H1 (cell line): Measurements from ENCODE around the gene KRT7. TPM values are rescaled to one million over a fixed set of nuclear protein-coding genes. Genes with fewer than 3 reads are reported as not detected.
A peak's percentile ranks its signal among the peaks of the same experiment; 100 is the strongest.

Experiments used
- CTCF ChIA-PET: fragments of 300-600 bp; sonication (Branson Sonifier 250); formaldehyde crosslinking; loops from one replicate; lab custom pipeline; 2021; ENCODE audit not compliant: partially characterized antibody; lab: Charles Lee
- POLR2A ChIA-PET: fragments of 300-600 bp; sonication (Branson Sonifier 250); formaldehyde crosslinking; loops from one replicate; lab custom pipeline; 2021; ENCODE audit warnings: inconsistent platforms; ENCODE audit not compliant: partially characterized antibody; lab: Charles Lee
- DNase-seq, 2 experiments: peaks; one replicate each; pipeline versions ENCODE4 v3.0.0 to v3.0.0-alpha.2; 2010 to 2022; ENCODE audit warnings: low spot score in 2 of 2, low read depth in 1 of 2, mixed read lengths in 1 of 2
- FAIRE-seq: peaks from 2 replicates; lab custom pipeline; 2011; peaks lifted over from hg19 to GRCh38; lab: Jason Lieb, UNC
- H2AFZ ChIP-seq: 2 replicates; pipeline ENCODE4 v1.8.1; 2012; ENCODE audit warnings: low read length, inconsistent platforms
- H2AK5ac ChIP-seq: 2 replicates; pipeline ENCODE4 v1.6.1; 2013; ENCODE audit warnings: low read depth, low read length
- H2BK120ac ChIP-seq: replicated peaks from 2 replicates; pipeline ENCODE3; 2013; ENCODE audit warnings: low read depth, low read length, inconsistent platforms
- H2BK12ac ChIP-seq: 2 replicates; pipeline ENCODE4 v1.6.1; 2013; ENCODE audit warnings: low read depth, low read length
- H2BK15ac ChIP-seq: 2 replicates; pipeline ENCODE4 v1.6.1; 2013; ENCODE audit warnings: low read length
- H2BK20ac ChIP-seq: 2 replicates; pipeline ENCODE4 v1.6.1; 2013; ENCODE audit warnings: low read length
- H2BK5ac ChIP-seq: 2 replicates; pipeline ENCODE4 v1.6.1; 2013; ENCODE audit warnings: low read depth, low read length
- H3K14ac ChIP-seq: 2 replicates; pipeline ENCODE4 v1.6.1; 2013; ENCODE audit warnings: inconsistent platforms; ENCODE audit not compliant: insufficient read length
- H3K18ac ChIP-seq: 2 replicates; pipeline ENCODE4 v1.6.1; 2013; ENCODE audit warnings: low read length; ENCODE audit errors: extremely low read depth
- H3K23ac ChIP-seq: 2 replicates; pipeline ENCODE4 v1.6.1; 2013; ENCODE audit warnings: inconsistent platforms; ENCODE audit not compliant: insufficient read length
- H3K23me2 ChIP-seq: 2 replicates; pipeline ENCODE4 v1.6.1; 2013; ENCODE audit warnings: low read depth, low read length
- H3K27ac ChIP-seq: 2 replicates; pipeline ENCODE4 v1.6.1; 2011; ENCODE audit warnings: low read depth, low read length, inconsistent platforms
- H3K27me3 ChIP-seq, 4 experiments: replicated peaks in 1 of 4; 1 replicate in 1 of 4; 2 replicates in 3 of 4; pipeline versions ENCODE4 v1.6.1 to v1.8.1; 2011 to 2013; ENCODE audit warnings: low read length in 3 of 4, mild to moderate bottlenecking in 3 of 4, inconsistent platforms in 2 of 4, mixed read lengths in 2 of 4, moderate library complexity in 1 of 4; ENCODE audit not compliant: control insufficient read depth in 3 of 4, insufficient read depth in 3 of 4; ENCODE audit errors: extremely low read depth in 1 of 4
- H3K36me3 ChIP-seq, 4 experiments: 2 replicates each; pipeline versions ENCODE4 v1.6.1 to v1.8.1; 2011 to 2013; ENCODE audit warnings: mild to moderate bottlenecking in 4 of 4, low read length in 3 of 4, moderate library complexity in 2 of 4, control low read depth in 1 of 4, inconsistent platforms in 1 of 4; ENCODE audit not compliant: insufficient read depth in 4 of 4, control insufficient read depth in 2 of 4
- H3K4ac ChIP-seq: replicated peaks from 2 replicates; pipeline ENCODE3; 2013; ENCODE audit warnings: low read length, low read depth, mixed read lengths, inconsistent platforms; ENCODE audit not compliant: insufficient read length
- H3K4me1 ChIP-seq, 4 experiments: replicated peaks in 1 of 4; 1 replicate in 1 of 4; 2 replicates in 3 of 4; pipeline versions ENCODE4 v1.6.1 to v1.8.1; 2011 to 2013; ENCODE audit warnings: low read length in 3 of 4, inconsistent platforms in 2 of 4, mixed read lengths in 1 of 4; ENCODE audit not compliant: insufficient read depth in 4 of 4, control insufficient read depth in 3 of 4
- H3K4me2 ChIP-seq, 2 experiments: 2 replicates each; pipeline versions ENCODE4 v1.6.1 to v1.8.1; 2011 to 2013; ENCODE audit warnings: low read depth in 2 of 2, low read length in 2 of 2, control low read depth in 1 of 2, inconsistent platforms in 1 of 2, mild to moderate bottlenecking in 1 of 2; ENCODE audit not compliant: insufficient read depth in 1 of 2
- H3K4me3 ChIP-seq, 4 experiments: fragments of 200-600, 300-600 bp in 1 of 4; sonication (generic), shearing (Covaris generic), sonication (Bioruptor Twin) in 1 of 4; 2 replicates each; pipeline versions ENCODE4 v1.5.1 to v1.8.1; 2011 to 2016; ENCODE audit warnings: low read length in 4 of 4, low read depth in 3 of 4, control low read depth in 2 of 4, inconsistent platforms in 2 of 4, mild to moderate bottlenecking in 2 of 4, mixed read lengths in 1 of 4, moderate library complexity in 1 of 4; ENCODE audit not compliant: insufficient read depth in 2 of 4; ENCODE audit errors: extremely low read depth in 1 of 4
- H3K56ac ChIP-seq: replicated peaks from 2 replicates; pipeline ENCODE3; 2013; ENCODE audit warnings: low read depth, mild to moderate bottlenecking, mixed read lengths, low read length, inconsistent platforms; ENCODE audit not compliant: insufficient read length
- H3K79me1 ChIP-seq: 2 replicates; pipeline ENCODE4 v1.6.1; 2013; ENCODE audit warnings: low read depth, low read length, control low read depth
- H3K79me2 ChIP-seq, 2 experiments: 2 replicates each; pipeline versions ENCODE4 v1.6.1 to v1.8.1; 2012 to 2013; ENCODE audit warnings: low read length in 2 of 2, mild to moderate bottlenecking in 2 of 2, inconsistent platforms in 1 of 2; ENCODE audit not compliant: insufficient read depth in 2 of 2, control insufficient read depth in 1 of 2
- H3K9ac ChIP-seq, 4 experiments: replicated peaks in 1 of 4; 1 replicate in 1 of 4; 2 replicates in 3 of 4; pipeline versions ENCODE4 v1.6.1 to v1.8.1; 2011 to 2013; ENCODE audit warnings: low read depth in 3 of 4, low read length in 3 of 4, control low read depth in 2 of 4, mild to moderate bottlenecking in 2 of 4, moderate library complexity in 2 of 4, inconsistent platforms in 1 of 4; ENCODE audit errors: extremely low read depth in 1 of 4
- H3K9me3 ChIP-seq, 2 experiments: 2 replicates each; pipeline versions ENCODE4 v1.6.1 to v1.8.1; 2012 to 2013; ENCODE audit warnings: mild to moderate bottlenecking in 2 of 2, moderate library complexity in 2 of 2, control low read depth in 1 of 2, inconsistent platforms in 1 of 2, low read depth in 1 of 2, low read length in 1 of 2, mixed read lengths in 1 of 2; ENCODE audit not compliant: insufficient read depth in 2 of 2
- H4K20me1 ChIP-seq, 2 experiments: replicated peaks in 1 of 2; 2 replicates each; pipeline versions ENCODE3 to v1.8.1; 2011 to 2013; ENCODE audit warnings: inconsistent platforms in 2 of 2, low read length in 2 of 2, mild to moderate bottlenecking in 1 of 2; ENCODE audit not compliant: insufficient read depth in 2 of 2, control insufficient read depth in 1 of 2
- H4K5ac ChIP-seq: 2 replicates; pipeline ENCODE4 v1.6.1; 2013; ENCODE audit warnings: low read length, low read depth, mixed read lengths, inconsistent platforms; ENCODE audit not compliant: insufficient read length
- H4K8ac ChIP-seq: 2 replicates; pipeline ENCODE4 v1.8.0; 2013; ENCODE audit warnings: mild to moderate bottlenecking, moderate library complexity, low read length, inconsistent platforms; ENCODE audit not compliant: insufficient read depth; ENCODE audit errors: extremely low read depth
- H4K91ac ChIP-seq: replicated peaks from 2 replicates; pipeline ENCODE3; 2013; ENCODE audit warnings: low read length, mixed read lengths, inconsistent platforms; ENCODE audit not compliant: insufficient read length
- CBX5 ChIP-seq: fragments of 300-800, 300-1000 bp; sonication (generic); IDR thresholded peaks from 2 replicates; pipeline ENCODE4 v1.7.1; 2016; ENCODE audit warnings: antibody characterized with exemption, low read length, low read depth
- E2F6 ChIP-seq: IDR thresholded peaks from 2 replicates; pipeline ENCODE4 v1.6.1; 2012; ENCODE audit warnings: inconsistent platforms
- EZH2 ChIP-seq: fragments of 200-600 bp; sonication (generic); IDR thresholded peaks from 2 replicates; pipeline ENCODE4 v1.7.1; 2012; ENCODE audit warnings: low read depth, mild to moderate bottlenecking, moderate library complexity, low read length, inconsistent platforms; ENCODE audit not compliant: severe bottlenecking
- KDM5A ChIP-seq: fragments of 200-600 bp; IDR thresholded peaks from 2 replicates; pipeline ENCODE4 v1.7.1; 2012; ENCODE audit warnings: mild to moderate bottlenecking, low read length, inconsistent platforms, mixed read lengths
- POLR2AphosphoS5 ChIP-seq: IDR thresholded peaks from 2 replicates; pipeline ENCODE4 v1.6.1; 2011; ENCODE audit warnings: low read depth, low read length
- POU5F1 ChIP-seq: IDR thresholded peaks from 2 replicates; pipeline ENCODE4 v1.6.1; 2011; ENCODE audit warnings: low read depth, mild to moderate bottlenecking, low read length, moderate library complexity
- RFX5 ChIP-seq: IDR thresholded peaks from 2 replicates; pipeline ENCODE4 v1.6.1; 2011; ENCODE audit warnings: low read depth, low read length, improper control_type of control experiment, borderline replicate concordance
- RNF2 ChIP-seq: fragments of 200-900, 300-1000 bp; sonication (generic); IDR thresholded peaks from 2 replicates; pipeline ENCODE4 v1.7.1; 2016; ENCODE audit warnings: borderline replicate concordance, low read depth, mild to moderate bottlenecking, antibody characterized with exemption, low read length; ENCODE audit not compliant: poor library complexity, severe bottlenecking; ENCODE audit errors: missing control alignments
- SP2 ChIP-seq: IDR thresholded peaks from 2 replicates; pipeline ENCODE4 v1.6.1; 2012; ENCODE audit warnings: mild to moderate bottlenecking, low read length, inconsistent platforms
- SRF ChIP-seq: IDR thresholded peaks from 2 replicates; pipeline ENCODE4 v1.6.1; 2011; ENCODE audit warnings: mild to moderate bottlenecking, low read depth, low read length, moderate library complexity
- TAF7 ChIP-seq: optimal IDR thresholded peaks from 2 replicates; pipeline ENCODE3; 2011; ENCODE audit warnings: low read depth, mild to moderate bottlenecking, inconsistent platforms, low read length, moderate library complexity, borderline replicate concordance
- TEAD4 ChIP-seq: IDR thresholded peaks from 2 replicates; pipeline ENCODE4 v1.6.1; 2012; ENCODE audit warnings: low read depth, low read length, inconsistent platforms, mixed read lengths
- YY1 ChIP-seq: IDR thresholded peaks from 2 replicates; pipeline ENCODE4 v1.6.1; 2011; ENCODE audit warnings: low read depth, mild to moderate bottlenecking, low read length
- WGBS, 2 experiments: shearing (Covaris generic) in 1 of 2; methylation state at CpG; one replicate each; pipeline versions ENCODE4 v1.1.6 to v1.1.7; 2013 to 2015; ENCODE audit warnings: low lambda C conversion rate in 2 of 2, mixed read lengths in 2 of 2, inconsistent platforms in 1 of 2, low coverage in 1 of 2, missing lambda C conversion rate in 1 of 2; ENCODE audit not compliant: insufficient replicate concordance in 2 of 2, insufficient coverage in 1 of 2, insufficient read length in 1 of 2; ENCODE audit errors: extremely low coverage in 1 of 2, missing lambda C conversion rate in 1 of 2; 5-methylcytosine and 5-hydroxymethylcytosine counted together
- polyA plus RNA-seq, 7 experiments: library from polyadenylated mRNA; depleted of rRNA in 3 of 7; stranded (reverse) in 5 of 7; unstranded in 2 of 7; fragments of >200 nt in 5 of 7; fragments of 200-250 nt in 2 of 7; gene quantifications; 1 replicate in 5 of 7; 2 replicates in 1 of 7; 4 replicates in 1 of 7; pipeline versions ENCODE4 v1.2.1 to v1.2.3, GENCODE V29; 2011 to 2013; ENCODE audit warnings: missing spikeins in 2 of 7, mixed read lengths in 2 of 7
- total RNA-seq: library from RNA; stranded (reverse); fragmentation: NEBNext Ultra II Directional; extraction: Animal tissue kit (Norgen Biotek cat#: 25700); gene quantifications from 2 replicates; pipeline ENCODE4 v1.2.1, GENCODE V29; 2021

Gene KRT7
- total and polyA plus RNA-seq, 2 of the 8 experiments (the other 6 are each of a cell fraction or from before 2014, with no cell fraction given): 13.2 to 19.0 TPM

GRCh38 chr12:52183544-52183910, 49.5 kb upstream of the KRT7 start:
- Histone ChIP-seq H3K79me1 (no peaks in the 10 kb centered on the region), H3K4me2 (peak overlapping the region in 1 of 2 experiments; percentile 5; a peak in 2 of 4 replicates)
- TF ChIP-seq CBX5: no peak
- TF ChIP-seq POLR2AphosphoS5: no peak
- TF ChIP-seq E2F6: no peak
- TF ChIP-seq RFX5: no peak
- no peak for TF ChIP-seq POU5F1
- no peak for TF ChIP-seq TAF7
- no peak for TF ChIP-seq SRF
- TF ChIP-seq SP2: no peak
- TF ChIP-seq KDM5A: no peak
- no peak for TF ChIP-seq TEAD4
- no peak for TF ChIP-seq RNF2
- no peak for TF ChIP-seq YY1
- no peak for TF ChIP-seq EZH2

More at GRCh38 chr12:52183544-52183910, 49.5 kb upstream of the KRT7 start:
- Histone ChIP-seq H3K27me3 (no peaks in the 10 kb centered on the region; a peak in 1 of 7 replicates), H2BK15ac (0 out of 2 replicates have a peak overlapping the region, but pooled peaks have one; percentile 46), H3K79me2 (no peaks in the 10 kb centered on the region), H3K9me3 (no peaks in the 10 kb centered on the region), H3K23ac (no peak overlapping the region), H3K36me3 (no peaks in the 10 kb centered on the region; a peak in 1 of 8 replicates), H3K4ac (no peak overlapping the region), H4K91ac (no peak overlapping the region), H4K5ac (no peak overlapping the region), H2AK5ac (no peak overlapping the region), H2BK12ac (peak overlapping the region; percentile 77; the same call in 1 of the 2 replicates), H3K27ac (no peak overlapping the region), H3K18ac (no peak overlapping the region), H2BK120ac (no peak overlapping the region), H3K14ac (no peak overlapping the region), H2BK20ac (no peak overlapping the region), H3K4me3 (no peak overlapping the region), H4K20me1 (no peaks in the 10 kb centered on the region), H3K4me1 (peaks cover 3 to 29% (median 22%) of the 10 kb centered on the region in 4 experiments), H2BK5ac (peak overlapping the region; percentile 60; the same call in 1 of the 2 replicates), H2AFZ (0 out of 2 replicates have a peak overlapping the region, but pooled peaks have one; percentile 62), H3K56ac (no peak overlapping the region), H3K23me2 (no peaks in the 10 kb centered on the region), H3K9ac (no peak overlapping the region), H4K8ac (no peak overlapping the region)
- CTCF ChIA-PET: interaction anchor here (0.8 to 16.8 kb wide), 11 partner anchors 8 to 208 kb away, joined by 3 to 108 read pairs (median 3); partner anchors contain the start of gene KRT80
- no peak for FAIRE-seq
- POLR2A ChIA-PET: interaction anchor here (0.9 kb wide), 1 partner anchor 18 kb away, joined by 3 read pairs; no protein-coding TSS in a partner anchor
- WGBS, 2 experiments: 77% methylated on average over 5 of the region's 6 CpGs; no CpG with 5 or more reads in 1 of the 2 experiments
- DNase-seq: no peak
